Ramos (cell line): ENCODE measurements around the gene L3MBTL1.

Source experiments
- in situ Hi-C: fragments of 300-500 bp; cut with MboI; formaldehyde crosslinking; loops from one replicate; pipeline ENCODE4 v1.14.3; 2022; ENCODE audit warnings: low sequenced_read_pairs; ENCODE audit not compliant: unreplicated experiment

L3MBTL1 gene

DNA sequence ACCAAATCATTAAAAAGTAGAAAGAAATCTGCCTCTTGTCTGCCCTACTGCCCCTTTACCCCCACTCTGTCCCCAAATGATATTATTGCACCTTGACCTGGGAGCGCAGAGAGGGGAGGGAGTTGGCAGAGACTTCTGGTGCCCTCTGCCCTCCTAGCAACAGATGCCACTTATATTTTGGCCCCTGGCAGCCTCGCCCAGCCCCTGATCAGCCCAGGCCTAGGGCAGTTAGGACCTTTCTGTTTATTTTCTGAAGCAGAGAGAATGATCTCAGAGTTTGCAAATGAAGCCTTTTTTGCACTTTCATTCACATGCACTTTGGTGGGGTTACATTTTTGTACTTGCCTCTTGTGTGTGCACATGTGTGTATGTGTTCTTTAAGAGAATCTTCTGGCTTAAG is 43.0 kb downstream of the L3MBTL1 start:
- in situ Hi-C loops, result no loop called here

GRCh38 chr20:43554369-43554768 is 46.9 kb downstream of the L3MBTL1 start:
- in situ Hi-C loops, result no loop called here

DNA sequence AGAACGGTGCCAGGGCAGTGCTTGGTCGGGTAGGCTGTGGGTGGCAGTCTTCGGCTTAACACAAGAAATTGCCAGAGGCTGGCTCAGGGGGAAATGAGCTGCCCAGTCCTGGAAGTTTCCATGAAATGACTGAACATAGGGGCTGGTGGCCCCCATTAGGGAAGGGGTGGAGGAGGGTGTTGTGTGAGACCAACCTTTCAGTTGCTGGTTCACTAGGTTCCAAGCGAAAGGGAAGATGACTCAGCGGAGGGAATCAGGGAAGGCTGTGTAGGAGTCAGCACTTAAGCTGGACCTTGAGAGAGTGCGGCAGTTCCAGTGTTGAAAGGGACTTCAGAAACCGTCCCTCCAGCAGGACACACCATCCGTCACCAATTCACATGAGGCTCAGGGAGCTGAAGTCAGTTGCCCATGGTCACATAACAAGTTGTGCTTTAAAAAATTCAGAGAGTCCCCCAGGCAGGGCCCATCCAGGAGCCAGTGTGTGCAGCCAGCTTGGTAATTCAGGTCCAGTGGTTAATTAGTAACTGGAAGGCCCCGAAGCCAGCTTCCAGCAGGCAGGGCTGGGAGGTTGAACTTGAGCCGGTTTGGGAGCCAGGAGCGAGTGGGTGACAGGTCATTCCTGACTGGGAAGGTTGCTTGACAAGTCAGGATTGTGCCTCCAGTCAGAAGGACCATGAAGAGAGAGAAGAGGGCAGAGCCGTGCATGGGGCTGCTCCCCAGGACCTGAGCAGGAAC is 51.1 kb downstream of the L3MBTL1 start, which contains the start of gene SGK2:
Gene SGK2, plus strand, starts transcription at position 616 of the 735 bp plus-strand sequence. CDS start 7,469 bp downstream, outside the sequence.
- in situ Hi-C loops, result no loop called here

DNA sequence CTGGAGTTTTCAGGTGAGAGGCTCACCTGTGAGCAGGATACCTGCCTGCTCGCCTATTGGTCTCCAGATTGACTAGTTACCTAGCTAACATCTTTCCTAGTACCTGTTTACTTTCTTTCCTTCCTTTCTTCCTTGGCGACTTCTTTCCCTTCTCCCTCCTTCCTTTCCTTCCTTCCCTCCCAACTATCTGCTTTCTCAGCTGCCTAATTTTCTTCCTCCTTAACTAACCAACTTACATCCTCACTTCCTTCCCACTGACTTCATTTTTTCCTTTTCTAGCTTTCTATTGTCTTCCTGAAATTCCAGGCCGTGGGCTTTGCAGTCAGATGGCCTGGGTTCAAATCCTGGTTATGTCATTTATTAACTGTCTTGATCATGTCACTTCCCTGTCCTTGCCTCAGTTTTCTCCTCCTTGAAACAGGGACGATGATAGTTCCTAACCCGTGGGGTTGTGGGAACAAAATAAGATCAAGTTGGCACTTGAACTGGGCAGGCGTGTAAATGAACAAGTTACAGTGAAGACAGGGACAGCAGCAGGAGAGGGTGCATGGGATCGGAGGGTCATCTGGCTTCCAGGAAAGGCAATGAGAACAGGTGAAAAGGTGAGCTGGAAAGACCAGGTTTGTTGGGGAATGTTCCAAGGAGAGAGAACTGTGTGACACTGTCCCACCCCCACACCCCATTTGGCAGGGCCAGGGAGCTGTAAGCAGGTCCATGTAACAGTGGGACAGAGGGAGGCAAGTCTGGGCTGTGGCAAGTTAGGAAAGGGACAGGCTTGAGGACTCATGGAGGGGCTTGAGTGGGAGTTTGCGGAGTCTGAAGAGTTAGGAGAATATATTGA is 51.9 kb downstream of the L3MBTL1 start:
- in situ Hi-C loops, result no loop called here

DNA sequence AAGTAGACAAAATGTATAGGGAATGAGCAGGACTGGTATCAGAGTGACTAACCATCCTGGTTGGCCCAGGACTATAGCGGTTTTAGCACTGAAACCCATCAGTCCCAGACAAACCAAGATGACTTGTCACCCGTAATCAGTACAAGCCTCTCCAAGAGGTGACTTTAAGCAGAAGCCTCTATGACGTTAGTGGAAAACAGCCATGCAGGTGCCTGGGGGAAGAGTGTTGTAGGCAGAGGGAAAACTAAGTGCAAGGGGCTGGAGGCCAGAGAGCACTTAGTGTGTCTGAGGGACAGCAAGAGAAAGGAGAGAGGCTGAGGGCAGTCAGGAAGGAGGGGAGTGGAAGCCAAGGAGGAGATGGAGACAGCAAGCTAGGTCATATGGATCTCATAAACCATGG is 53.5 kb downstream of the L3MBTL1 start:
- in situ Hi-C loops, result no loop called here

- in situ Hi-C loops, result no loop called here
These were observed 55.9 kb downstream of the L3MBTL1 start for GRCh38 chr20:43563429-43563828.

DNA sequence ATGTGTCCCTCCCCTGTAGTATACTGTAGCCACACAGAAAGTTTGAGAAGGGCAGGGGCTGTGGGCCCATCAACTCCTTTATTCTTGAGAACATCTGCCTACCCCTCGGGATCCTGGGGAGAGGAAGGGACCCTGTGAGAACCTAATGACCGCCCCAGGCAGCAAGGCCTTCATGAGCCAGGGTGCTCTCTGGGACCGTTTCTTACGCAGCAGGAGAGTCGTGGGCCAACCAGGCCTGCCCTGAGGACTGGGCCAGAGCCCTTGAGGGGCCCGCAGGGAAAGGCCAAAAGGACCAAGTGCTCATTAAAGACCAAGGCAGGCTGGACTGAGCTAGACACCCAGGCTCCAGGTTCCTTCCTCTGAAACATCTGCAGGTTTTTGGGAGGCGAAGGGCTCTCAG is 56.5 kb downstream of the L3MBTL1 start:
- in situ Hi-C loops, result no loop called here

DNA sequence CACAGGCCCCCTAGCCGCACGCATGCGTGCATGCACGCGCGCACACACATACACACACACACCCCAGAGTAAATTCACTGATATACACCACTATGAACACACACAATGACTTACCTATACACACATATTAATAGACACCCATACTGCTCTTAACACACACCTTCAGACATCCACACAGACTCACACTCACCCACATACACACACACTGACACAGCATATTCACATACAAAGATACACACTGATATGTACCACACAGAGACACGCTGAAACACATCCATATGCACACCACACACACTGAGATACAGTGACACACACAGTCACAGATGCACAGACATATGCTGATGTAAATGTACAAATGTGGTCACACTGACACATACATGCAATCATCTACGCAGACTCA is 57.0 kb downstream of the L3MBTL1 start:
- in situ Hi-C loops, result no loop called here

DNA sequence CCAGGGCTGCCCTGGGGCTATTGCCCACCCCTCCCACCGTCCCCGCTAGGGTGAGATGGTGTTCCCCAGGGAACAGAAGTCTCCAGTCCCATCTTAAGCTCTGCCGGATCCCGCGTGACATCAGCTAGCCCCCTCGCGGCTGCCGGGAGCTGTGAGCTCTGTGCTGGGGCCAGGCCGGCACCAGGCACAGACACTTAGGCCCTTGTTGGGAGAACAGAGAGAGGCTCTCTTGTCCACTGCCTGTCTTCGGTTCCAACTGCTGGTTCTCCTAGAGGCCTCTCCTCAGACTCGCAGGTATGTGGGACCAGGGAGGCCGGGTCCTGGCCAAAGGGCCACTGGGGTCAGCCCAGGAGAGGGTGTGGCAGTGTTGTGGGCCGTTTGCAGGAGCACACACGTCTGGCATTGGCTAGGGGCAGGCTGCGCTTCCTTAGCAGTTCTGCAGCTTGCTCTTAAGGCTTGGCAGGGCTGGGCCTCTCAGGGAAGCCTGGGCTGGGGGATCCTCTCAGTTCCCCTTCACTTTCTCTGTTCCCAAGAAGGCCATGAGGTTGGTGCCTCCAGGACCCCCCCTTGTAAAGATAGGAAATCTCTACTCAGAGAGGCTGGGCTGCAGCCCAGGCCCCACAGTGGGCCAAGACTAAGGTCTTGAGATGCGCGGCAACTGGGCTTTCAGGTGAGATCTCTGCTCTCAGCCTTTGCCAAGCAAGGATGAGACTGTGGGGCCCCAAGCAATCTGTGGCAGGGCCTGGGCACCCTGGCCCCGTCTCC is 57.7 kb downstream of the L3MBTL1 start:
- in situ Hi-C loops, result no loop called here

- in situ Hi-C loops, result no loop called here
These were observed 58.2 kb downstream of the L3MBTL1 start for GRCh38 chr20:43565758-43566104.

GRCh38 chr20:43567477-43567876 is 60.0 kb downstream of the L3MBTL1 start:
- in situ Hi-C loops, result no loop called here

- in situ Hi-C loops, result no loop called here
These were observed 61.2 kb downstream of the L3MBTL1 start for GRCh38 chr20:43568706-43569105.

DNA sequence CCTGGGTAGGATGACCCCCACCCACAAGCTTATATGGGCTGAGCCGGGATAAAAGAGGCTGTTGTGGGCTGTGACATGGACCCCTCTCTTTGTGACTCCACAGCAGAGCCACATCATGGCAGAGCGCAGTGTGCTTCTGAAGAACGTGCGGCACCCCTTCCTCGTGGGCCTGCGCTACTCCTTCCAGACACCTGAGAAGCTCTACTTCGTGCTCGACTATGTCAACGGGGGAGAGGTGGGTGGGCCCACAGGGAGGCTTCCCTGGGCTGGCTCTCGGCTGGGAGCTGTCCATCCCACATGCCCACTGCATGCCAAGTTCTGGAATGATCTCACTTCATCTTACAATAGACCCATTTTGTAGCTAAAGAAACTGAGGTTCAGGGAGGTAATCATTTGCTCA is 61.8 kb downstream of the L3MBTL1 start:
- in situ Hi-C loops, result no loop called here

DNA sequence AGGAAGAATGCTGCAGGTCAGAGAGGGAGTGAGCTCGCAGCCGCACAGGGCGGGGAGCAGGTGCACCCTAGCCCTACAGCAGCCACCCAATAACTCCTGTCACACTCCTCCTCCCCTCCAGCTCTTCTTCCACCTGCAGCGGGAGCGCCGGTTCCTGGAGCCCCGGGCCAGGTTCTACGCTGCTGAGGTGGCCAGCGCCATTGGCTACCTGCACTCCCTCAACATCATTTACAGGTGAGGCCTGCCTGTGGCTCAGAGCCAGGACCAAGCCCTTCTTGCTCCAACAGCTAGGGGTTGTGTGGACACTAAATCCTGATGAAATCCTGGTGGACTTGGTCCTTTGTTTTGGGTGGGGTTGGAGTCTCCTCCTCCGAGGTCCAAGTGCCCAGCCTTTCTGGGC is 63.0 kb downstream of the L3MBTL1 start:
- in situ Hi-C loops, result no loop called here

GRCh38 chr20:43571310-43571709 is 63.8 kb downstream of the L3MBTL1 start:
- in situ Hi-C loops, result no loop called here

- in situ Hi-C loops, result no loop called here
These were observed 64.3 kb downstream of the L3MBTL1 start for GRCh38 chr20:43571771-43572170.

DNA sequence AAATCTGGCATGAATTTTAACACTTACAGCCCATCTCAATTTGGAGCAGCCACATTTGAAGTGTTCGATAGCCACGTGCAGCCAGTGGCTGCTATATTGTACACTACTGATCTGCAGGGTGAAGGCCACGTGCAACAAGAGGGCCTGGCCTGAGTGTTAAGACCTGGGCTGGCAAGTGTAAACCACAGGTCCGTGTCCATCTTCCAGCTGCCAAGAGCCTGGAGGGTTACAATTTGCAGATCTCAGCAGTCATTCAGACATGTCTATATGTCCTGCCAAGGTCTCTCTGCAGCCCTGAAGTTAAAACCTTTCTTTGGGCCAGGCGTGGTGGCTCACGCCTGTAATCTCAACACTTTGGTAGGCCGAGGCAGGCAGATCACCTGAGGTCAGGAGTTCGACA is 65.4 kb downstream of the L3MBTL1 start:
- in situ Hi-C loops, result no loop called here

DNA sequence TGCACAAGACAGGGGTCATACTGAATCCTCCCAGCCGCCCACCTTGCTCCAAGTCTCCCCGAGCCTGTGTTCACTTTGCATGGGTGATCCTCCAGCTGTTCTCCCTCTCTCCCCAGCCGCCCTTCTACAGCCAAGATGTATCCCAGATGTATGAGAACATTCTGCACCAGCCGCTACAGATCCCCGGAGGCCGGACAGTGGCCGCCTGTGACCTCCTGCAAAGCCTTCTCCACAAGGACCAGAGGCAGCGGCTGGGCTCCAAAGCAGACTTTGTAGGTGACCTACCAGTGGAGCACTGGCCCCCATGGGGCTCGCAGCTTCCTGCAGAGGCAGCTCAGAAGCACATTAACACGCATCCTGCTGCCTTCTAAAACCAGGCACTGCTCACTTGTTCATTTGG is 68.6 kb downstream of the L3MBTL1 start:
- in situ Hi-C loops, result no loop called here

- in situ Hi-C loops, result no loop called here
These were observed 72.6 kb downstream of the L3MBTL1 start for GRCh38 chr20:43579861-43580793.
